AG04450 (cell line): ENCODE data around the gene ABL1. TPM values are rescaled to one million over a fixed set of nuclear protein-coding genes. Genes with fewer than 3 reads are reported as not detected.

Experiments
- CTCF ChIA-PET: fragments of 300-600, 350-600 bp; formaldehyde crosslinking; extraction: SDS; loops from one replicate; lab custom pipeline; 2022; ENCODE audit warnings: antibody characterized with exemption, inconsistent platforms; lab: Charles Lee
- POLR2A ChIA-PET: fragments of 350-600 bp; formaldehyde crosslinking; extraction: SDS; loops from one replicate; lab custom pipeline; 2021; ENCODE audit warnings: antibody characterized with exemption, inconsistent platforms; lab: Yijun Ruan, JAX
- DNase-seq: peaks from one replicate; pipeline ENCODE4 v3.0.0-alpha.2; 2011; ENCODE audit warnings: low read depth, low spot score
- H3K27ac ChIP-seq: one replicate; pipeline ENCODE4 v1.5.1; 2012; ENCODE audit warnings: low read depth, low read length, control low read depth
- H3K27me3 ChIP-seq: one replicate; pipeline ENCODE4 v1.6.0; 2012; ENCODE audit warnings: low read length; ENCODE audit not compliant: control insufficient read depth, insufficient read depth
- H3K4me3 ChIP-seq: 2 replicates; pipeline ENCODE4 v1.5.1; 2011; ENCODE audit warnings: mild to moderate bottlenecking, low read depth, low read length, control low read depth
- H3K9me3 ChIP-seq: 2 replicates; pipeline ENCODE4 v1.5.1; 2012; ENCODE audit warnings: low read length; ENCODE audit not compliant: control insufficient read depth, insufficient read depth
- polyA plus RNA-seq: library from polyadenylated mRNA; depleted of rRNA; stranded (reverse); fragments of >200 nt; gene quantifications from 2 replicates; pipeline ENCODE4 v1.2.3, GENCODE V29; 2011
- TF ChIP-seq, protein P1 (sequence below): IDR thresholded peaks from 2 replicates; pipeline ENCODE4 v1.5.1; 2011; ENCODE audit warnings: low read depth, low read length, control low read depth, inconsistent platforms

ABL1 gene
- polyA plus RNA-seq, 1 experiment = 37.5 TPM

- Histone ChIP-seq H3K4me3 (peak overlapping the region; percentile 7; the same call in 1 of the 2 replicates), H3K27ac (peak overlapping the region; percentile 86), H3K9me3 (peaks cover 4% of the 10 kb centered on the region; the same call in 1 of the 2 replicates), H3K27me3 (no peaks in the 10 kb centered on the region)
- ChIA-PET POLR2A (interaction anchor here (0.7 to 1.1 kb wide), 4 partner anchors 11 to 21 kb away, joined by 3 to 5 read pairs (median 4); no protein-coding TSS in a partner anchor), CTCF (interaction anchor here (0.7 to 1.9 kb wide), 3 partner anchors 31 to 54 kb away, joined by 3 to 8 read pairs (median 5); no protein-coding TSS in a partner anchor)
- DNase-seq = no peak
- TF ChIP-seq, protein P1, sequence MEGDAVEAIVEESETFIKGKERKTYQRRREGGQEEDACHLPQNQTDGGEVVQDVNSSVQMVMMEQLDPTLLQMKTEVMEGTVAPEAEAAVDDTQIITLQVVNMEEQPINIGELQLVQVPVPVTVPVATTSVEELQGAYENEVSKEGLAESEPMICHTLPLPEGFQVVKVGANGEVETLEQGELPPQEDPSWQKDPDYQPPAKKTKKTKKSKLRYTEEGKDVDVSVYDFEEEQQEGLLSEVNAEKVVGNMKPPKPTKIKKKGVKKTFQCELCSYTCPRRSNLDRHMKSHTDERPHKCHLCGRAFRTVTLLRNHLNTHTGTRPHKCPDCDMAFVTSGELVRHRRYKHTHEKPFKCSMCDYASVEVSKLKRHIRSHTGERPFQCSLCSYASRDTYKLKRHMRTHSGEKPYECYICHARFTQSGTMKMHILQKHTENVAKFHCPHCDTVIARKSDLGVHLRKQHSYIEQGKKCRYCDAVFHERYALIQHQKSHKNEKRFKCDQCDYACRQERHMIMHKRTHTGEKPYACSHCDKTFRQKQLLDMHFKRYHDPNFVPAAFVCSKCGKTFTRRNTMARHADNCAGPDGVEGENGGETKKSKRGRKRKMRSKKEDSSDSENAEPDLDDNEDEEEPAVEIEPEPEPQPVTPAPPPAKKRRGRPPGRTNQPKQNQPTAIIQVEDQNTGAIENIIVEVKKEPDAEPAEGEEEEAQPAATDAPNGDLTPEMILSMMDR = no peak
Observed at GRCh38 chr9:130825351-130825651, 9.8 kb upstream of the ABL1 start.

DNA sequence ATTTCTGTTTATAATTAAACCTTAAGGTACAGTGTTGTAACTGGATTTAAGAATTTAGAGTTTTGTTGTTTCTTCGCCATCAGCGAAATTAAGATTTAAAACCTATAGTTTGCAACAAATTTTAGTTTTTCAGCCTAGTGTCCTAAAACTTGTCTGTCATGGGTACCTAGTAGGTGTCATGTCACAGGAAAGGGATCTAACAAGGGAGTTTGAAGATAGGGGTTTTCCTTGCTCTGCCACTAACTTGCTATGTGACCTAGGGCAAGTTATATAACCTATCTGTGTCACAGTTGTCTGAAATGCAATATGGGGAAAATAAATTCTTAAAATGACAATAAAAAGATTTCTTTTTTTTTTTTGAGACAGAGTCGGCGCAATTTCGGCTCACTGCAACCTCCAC is 9.2 kb upstream of the ABL1 start:
- Histone ChIP-seq H3K27ac (no peak overlapping the region), H3K9me3 (peaks cover 4% of the 10 kb centered on the region; the same call in 1 of the 2 replicates), H3K27me3 (no peaks in the 10 kb centered on the region), H3K4me3 (no peak overlapping the region)
- no peak for DNase-seq
- TF ChIP-seq, protein P1 = no peak
- ChIA-PET CTCF (interaction anchor here (0.7 to 1.9 kb wide), 3 partner anchors 31 to 54 kb away, joined by 3 to 8 read pairs (median 5); no protein-coding TSS in a partner anchor), POLR2A (interaction anchor here (0.7 to 1.1 kb wide), 3 partner anchors 10 to 19 kb away, joined by 3 to 5 read pairs (median 5); no protein-coding TSS in a partner anchor)

- POLR2A ChIA-PET = no interaction called here
- CTCF ChIA-PET = interaction anchor here (0.6 to 1.0 kb wide), 2 partner anchors 37 to 122 kb away, joined by 3 read pairs; no protein-coding TSS in a partner anchor
Observed at GRCh38 chr9:130829762-130830161, 5.3 kb upstream of the ABL1 start.

GRCh38 chr9:130830231-130830760 is 4.8 kb upstream of the ABL1 start:
- TF ChIP-seq, protein P1 = no peak
- Histone ChIP-seq H3K9me3 (peaks cover 4% of the 10 kb centered on the region; the same call in 1 of the 2 replicates), H3K4me3 (no peak overlapping the region), H3K27ac (no peak overlapping the region), H3K27me3 (no peaks in the 10 kb centered on the region)
- ChIA-PET CTCF (interaction anchor here (0.6 to 1.0 kb wide), 4 partner anchors 36 to 129 kb away, joined by 3 to 4 read pairs (median 4); no protein-coding TSS in a partner anchor), POLR2A (no interaction called here)
- no peak for DNase-seq

More at GRCh38 chr9:130829762-130830161, 5.3 kb upstream of the ABL1 start:
- no peak overlapping the region for H3K27ac ChIP-seq
- peaks cover 4% of the 10 kb centered on the region; the same call in 1 of the 2 replicates for H3K9me3 ChIP-seq
- TF ChIP-seq, protein P1 = no peak
- no peak for DNase-seq
- H3K27me3 ChIP-seq = no peaks in the 10 kb centered on the region
- no peak overlapping the region for H3K4me3 ChIP-seq

DNA sequence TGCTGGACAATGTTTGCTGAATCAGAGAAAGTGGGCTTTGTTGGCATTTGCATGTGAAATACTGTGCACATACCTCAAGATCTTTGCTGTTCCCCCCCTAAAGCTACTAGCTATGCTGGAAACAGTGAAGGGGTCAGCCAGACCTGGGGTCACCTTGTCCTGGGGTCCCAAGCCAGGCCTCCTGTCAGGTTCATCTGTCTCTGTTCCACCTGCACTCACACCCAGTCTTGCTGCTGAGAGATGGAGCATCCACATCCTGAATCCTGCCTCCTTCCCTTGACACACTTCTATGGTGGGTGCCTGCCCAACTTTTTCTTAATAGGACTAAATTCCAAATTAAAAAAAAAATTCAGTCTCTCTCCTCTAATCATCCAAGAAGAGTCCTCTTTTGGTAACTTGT is 4.0 kb upstream of the ABL1 start:
- CTCF ChIA-PET = interaction anchor here (0.6 to 1.0 kb wide), 2 partner anchors 58 to 130 kb away, joined by 4 read pairs; no protein-coding TSS in a partner anchor
- POLR2A ChIA-PET = no interaction called here
- no peak for DNase-seq

More for the DNA sequence above, 4.0 kb upstream of the ABL1 start:
- H3K9me3 ChIP-seq = peaks cover 4% of the 10 kb centered on the region; the same call in 1 of the 2 replicates
- TF ChIP-seq, protein P1 = no peak
- H3K4me3 ChIP-seq = no peak overlapping the region
- no peaks in the 10 kb centered on the region for H3K27me3 ChIP-seq
- H3K27ac ChIP-seq = no peak overlapping the region
